ENCODE measurements around the gene P2RY4. TPM values are rescaled to one million over a fixed set of nuclear protein-coding genes. Genes with fewer than 3 reads are reported as not detected.

P2RY4 gene
- total and polyA plus RNA-seq, 10 of the 15 experiments (the other 5 are each of a cell fraction or from before 2014, with no cell fraction given), result 0.07 to 0.44 (median 0.13) TPM; not detected in 7

DNA sequence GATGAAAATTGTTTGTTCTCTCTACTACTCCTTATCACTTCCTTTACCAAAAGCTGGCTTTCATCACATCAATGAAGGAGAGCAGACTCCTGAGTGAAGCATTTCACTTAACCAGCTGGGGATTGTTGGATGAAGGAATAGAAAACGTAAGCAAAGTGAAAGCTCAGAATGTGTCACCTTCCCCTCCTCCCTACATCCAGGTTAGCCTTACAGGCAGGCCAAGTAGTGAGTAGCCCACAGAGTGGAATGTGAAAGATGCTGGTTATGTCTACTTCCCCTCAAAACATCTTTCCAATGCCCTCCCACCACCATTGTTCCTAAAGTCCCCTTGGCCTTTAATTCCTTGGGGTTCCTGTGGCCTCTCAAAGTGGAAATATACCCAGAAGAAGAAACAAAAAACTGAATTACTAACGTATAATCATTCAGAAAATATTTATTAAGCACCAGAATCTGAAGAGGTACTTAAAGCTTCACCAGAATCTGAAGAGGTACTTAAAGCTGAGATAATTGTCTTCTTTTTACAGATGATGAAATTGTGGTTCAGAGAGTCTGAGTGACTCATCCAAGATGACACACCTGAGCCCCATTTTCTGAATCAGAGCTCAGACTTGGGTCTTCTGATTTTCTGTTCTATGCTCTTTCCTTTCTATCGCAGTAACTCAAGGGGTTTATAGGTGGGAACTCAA lies 6.5 kb downstream of the P2RY4 start:
- SMC1A ChIA-PET (ENCODE audit: uncharacterized antibody, unreplicated experiment), result interaction anchor here (1.8 kb wide), 1 partner anchor 9 kb away, joined by 4 read pairs; no protein-coding TSS in a partner anchor
- H3K9me3 ChIP-seq (replicated peaks; ENCODE audit: control insufficient read depth, insufficient read depth, low read length), result no peaks in the 10 kb centered on the region
- H3K36me3 ChIP-seq (ENCODE audit: control insufficient read depth in 2 of 2, insufficient read depth in 2 of 2, low read length in 1 of 2), result no peaks in the 10 kb centered on the region
- H3K27ac ChIP-seq (ENCODE audit: control insufficient read depth, insufficient read depth), result no peak overlapping the region
- no peaks in the 10 kb centered on the region for H3K4me1 ChIP-seq (ENCODE audit: control insufficient read depth, insufficient read depth, low read length)
- H3K27me3 ChIP-seq (replicated peaks in 1 of 2; ENCODE audit: control insufficient read depth in 2 of 2, insufficient read depth in 2 of 2, low read length in 1 of 2), result no peaks in the 10 kb centered on the region
- POLR2A ChIA-PET, result no interaction called here
- H2AFZ ChIP-seq (ENCODE audit: control insufficient read depth, low read depth, low read length), result no peak overlapping the region
- intact Hi-C loops (cut with micrococcal nuclease; ENCODE audit: unreplicated experiment) (no loop called here), in situ Hi-C loops (cut with MboI) (no loop called here)
- no peaks in the 10 kb centered on the region for H3K79me2 ChIP-seq (ENCODE audit: control insufficient read depth, insufficient read depth, low read length)
- no peak for ATAC-seq
- no peak overlapping the region for H3K4me2 ChIP-seq (ENCODE audit: control insufficient read depth, insufficient read depth)
- no peaks in the 10 kb centered on the region for H4K20me1 ChIP-seq (ENCODE audit: control insufficient read depth, insufficient read depth)
- no TSS peak for BruUV-seq (replicated peaks)
- H3K4me3 ChIP-seq, result no peak overlapping the region
- DNase-seq (ENCODE audit: low read depth, low spot score), result no peak
- 14% methylated on average over 3 of the region's 3 CpGs for WGBS (ENCODE audit: insufficient coverage, insufficient replicate concordance, low lambda C conversion rate, missing lambda C conversion rate)
- CTCF ChIA-PET, result interaction anchor here (1.3 kb wide), 1 partner anchor 24 kb away, joined by 3 read pairs; no protein-coding TSS in a partner anchor
- TF ChIP-seq, protein P1, sequence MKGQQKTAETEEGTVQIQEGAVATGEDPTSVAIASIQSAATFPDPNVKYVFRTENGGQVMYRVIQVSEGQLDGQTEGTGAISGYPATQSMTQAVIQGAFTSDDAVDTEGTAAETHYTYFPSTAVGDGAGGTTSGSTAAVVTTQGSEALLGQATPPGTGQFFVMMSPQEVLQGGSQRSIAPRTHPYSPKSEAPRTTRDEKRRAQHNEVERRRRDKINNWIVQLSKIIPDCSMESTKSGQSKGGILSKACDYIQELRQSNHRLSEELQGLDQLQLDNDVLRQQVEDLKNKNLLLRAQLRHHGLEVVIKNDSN (IDR thresholded peaks at IDR 0.05; ENCODE audit: borderline replicate concordance, extremely low read length, insufficient read depth, low read depth, low read length), result no peak
- TF ChIP-seq JUNB (IDR thresholded peaks at IDR 0.05), result 0 out of 2 replicates have a peak, but pooled peaks have one; percentile 19
- no peak for FAIRE-seq
- H3K9ac ChIP-seq (ENCODE audit: control insufficient read depth, insufficient read depth, low read length), result no peak overlapping the region
- RAD21 ChIA-PET (ENCODE audit: unreplicated experiment), result no interaction called here

- no peak overlapping the region for H2AFZ ChIP-seq (ENCODE audit: control insufficient read depth, low read depth, low read length)
- FAIRE-seq (no peak), DNase-seq (ENCODE audit: low read depth, low spot score) (no peak), ATAC-seq (no peak)
- intact Hi-C loops (cut with micrococcal nuclease; ENCODE audit: unreplicated experiment), result no loop called here
- POLR2A ChIA-PET, result no interaction called here
- TF ChIP-seq POU2F2 (IDR thresholded peaks at IDR 0.05; ENCODE audit: borderline replicate concordance, low read depth, low read length) (no peak), SP1 (IDR thresholded peaks at IDR 0.05; ENCODE audit: low read depth, low read length) (no peak), SIN3A (IDR thresholded peaks at IDR 0.05; ENCODE audit: low read depth, low read length) (no peak), KDM1A (IDR thresholded peaks at IDR 0.05; ENCODE audit: borderline replicate concordance) (no peak), E2F4 (IDR thresholded peaks at IDR 0.05; ENCODE audit: low read depth, low read length) (no peak), FOS (IDR thresholded peaks at IDR 0.05; ENCODE audit: borderline replicate concordance, extremely low read depth, insufficient read length) (no peak), BCL11A (IDR thresholded peaks at IDR 0.05; ENCODE audit: low read depth, low read length) (no peak), MTA2 (IDR thresholded peaks at IDR 0.05; ENCODE audit: low read depth) (no peak)
- no peaks in the 10 kb centered on the region for H3K27me3 ChIP-seq (replicated peaks in 1 of 2; ENCODE audit: control insufficient read depth in 2 of 2, insufficient read depth in 2 of 2, low read length in 1 of 2)
- H3K9ac ChIP-seq (ENCODE audit: control insufficient read depth, insufficient read depth, low read length), result no peak overlapping the region
- no peak overlapping the region for H3K27ac ChIP-seq (ENCODE audit: control insufficient read depth, insufficient read depth)
- CTCF ChIA-PET, result interaction anchor here (1.0 to 1.3 kb wide), 2 partner anchors 23 to 154 kb away, joined by 3 read pairs; no protein-coding TSS in a partner anchor
- in situ Hi-C loops (cut with MboI), result no loop called here
- SMC1A ChIA-PET (ENCODE audit: uncharacterized antibody, unreplicated experiment), result interaction anchor here (1.8 kb wide), 1 partner anchor 10 kb away, joined by 4 read pairs; no protein-coding TSS in a partner anchor
- no peak overlapping the region for H3K4me3 ChIP-seq
- no peaks in the 10 kb centered on the region for H3K4me1 ChIP-seq (ENCODE audit: control insufficient read depth, insufficient read depth, low read length)
- H3K4me2 ChIP-seq (ENCODE audit: control insufficient read depth, insufficient read depth), result no peak overlapping the region
- H3K9me3 ChIP-seq (replicated peaks; ENCODE audit: control insufficient read depth, insufficient read depth, low read length), result no peaks in the 10 kb centered on the region
- no peaks in the 10 kb centered on the region for H3K79me2 ChIP-seq (ENCODE audit: control insufficient read depth, insufficient read depth, low read length)
- H3K36me3 ChIP-seq (ENCODE audit: control insufficient read depth in 2 of 2, insufficient read depth in 2 of 2, low read length in 1 of 2), result no peaks in the 10 kb centered on the region
- BruUV-seq (replicated peaks), result no TSS peak
- 31% methylated on average over 2 of the region's 2 CpGs for WGBS (ENCODE audit: insufficient coverage, insufficient replicate concordance, low lambda C conversion rate, missing lambda C conversion rate)
- RAD21 ChIA-PET (ENCODE audit: unreplicated experiment), result no interaction called here
- H4K20me1 ChIP-seq (ENCODE audit: control insufficient read depth, insufficient read depth), result no peaks in the 10 kb centered on the region
These were observed 7.5 kb downstream of the P2RY4 start for GRCh38 chrX:70252491-70252890.
